WTC11 (cell line): ENCODE data around the gene GPD1L. TPM values are rescaled to one million over a fixed set of nuclear protein-coding genes. Genes with fewer than 3 reads are reported as not detected.
A peak's percentile ranks its signal among the peaks of the same experiment; 100 is the strongest.

Experiments
- ATAC-seq: fragments of 200-7000 bp; cut with Tn5 transposase; 2 replicates; pipeline ENCODE4 v1.10.0; 2021; ENCODE audit warnings: mild to moderate bottlenecking, moderate library complexity
- CTCF ChIA-PET: fragments of 300-600 bp; sonication (Branson Sonifier 250); formaldehyde crosslinking; loops from one replicate; lab custom pipeline; 2021; ENCODE audit warnings: antibody characterized with exemption; lab: Charles Lee
- POLR2A ChIA-PET: fragments of 350-600 bp; sonication (Branson Sonifier 250); formaldehyde crosslinking; loops from one replicate; lab custom pipeline; 2021; ENCODE audit warnings: antibody characterized with exemption; lab: Charles Lee
- DNase-seq: peaks from one replicate; pipeline ENCODE4 v3.0.0; 2021; ENCODE audit warnings: low spot score
- H3K27ac Mint-ChIP-seq: 2 replicates; pipeline ENCODE4 v1.8.0; 2021; ENCODE audit warnings: mixed read lengths
- H3K27me3 Mint-ChIP-seq: 2 replicates; pipeline ENCODE4 v1.8.0; 2021; ENCODE audit warnings: low read depth, mild to moderate bottlenecking, moderate library complexity, mixed read lengths
- H3K36me3 Mint-ChIP-seq: 2 replicates; pipeline ENCODE4 v1.8.0; 2021; ENCODE audit warnings: mixed read lengths
- H3K4me1 Mint-ChIP-seq: 2 replicates; pipeline ENCODE4 v1.8.0; 2022; ENCODE audit warnings: mixed read lengths
- H3K4me3 Mint-ChIP-seq: 2 replicates; pipeline ENCODE4 v1.8.0; 2021; ENCODE audit warnings: mild to moderate bottlenecking, moderate library complexity, mixed read lengths
- H3K9me3 Mint-ChIP-seq: 2 replicates; pipeline ENCODE4 v1.8.0; 2021; ENCODE audit warnings: mixed read lengths
- ESRRA ChIP-seq: sonication (generic); formaldehyde crosslinking; IDR thresholded peaks from 2 replicates; pipeline ENCODE4 v1.8.1; 2022; ENCODE audit warnings: mild to moderate bottlenecking, missing genetic modification reagents, borderline replicate concordance
- FOXJ3 ChIP-seq: sonication (generic); formaldehyde crosslinking; IDR thresholded peaks from 2 replicates; pipeline ENCODE4 v1.9.0; 2021; ENCODE audit warnings: missing genetic modification reagents, mild to moderate bottlenecking, borderline replicate concordance
- GTF2I ChIP-seq: fragments of 250-450 bp; sonication (Bioruptor Pico); conservative IDR thresholded peaks from 2 replicates; pipeline ENCODE4 v1.4.0; 2021; ENCODE audit warnings: mild to moderate bottlenecking
- JAZF1 ChIP-seq: fragments of 250-450 bp; sonication (Bioruptor Pico); IDR thresholded peaks from 2 replicates; pipeline ENCODE4 v1.9.0; 2021; ENCODE audit warnings: moderate library complexity, mild to moderate bottlenecking, inconsistent platforms
- NFYB ChIP-seq: sonication (generic); formaldehyde crosslinking; conservative IDR thresholded peaks from 2 replicates; pipeline ENCODE4 v1.8.0; 2022; ENCODE audit warnings: low read depth, missing genetic modification reagents
- OVOL2 ChIP-seq: fragments of 250-450 bp; sonication (Bioruptor Pico); IDR thresholded peaks from 2 replicates; pipeline ENCODE4 v1.9.0; 2021; ENCODE audit warnings: mild to moderate bottlenecking, borderline replicate concordance
- PRRX2 ChIP-seq: fragments of 250-450 bp; sonication (Bioruptor Pico); IDR thresholded peaks from 2 replicates; pipeline ENCODE4 v1.8.0; 2021; ENCODE audit warnings: mild to moderate bottlenecking
- TCF7 ChIP-seq: sonication (generic); formaldehyde crosslinking; IDR thresholded peaks from 2 replicates; pipeline ENCODE4 v1.8.0; 2022; ENCODE audit warnings: mild to moderate bottlenecking, low read depth, missing genetic modification reagents, moderate library complexity
- TP53 ChIP-seq: sonication (generic); formaldehyde crosslinking; IDR thresholded peaks from 2 replicates; pipeline ENCODE4 v1.8.1; 2023; ENCODE audit warnings: mild to moderate bottlenecking, missing genetic modification reagents
- total RNA-seq: library from RNA; stranded (reverse); gene quantifications from 3 replicates; pipeline ENCODE4 v1.2.3, GENCODE V29; 2021
- TF ChIP-seq, protein P1 (sequence below): fragments of 200-600 bp; IDR thresholded peaks from 2 replicates; pipeline ENCODE4 v1.8.0; 2022; ENCODE audit warnings: antibody characterized with exemption
- TF ChIP-seq, protein P2 (sequence below): fragments of 250-450 bp; sonication (Bioruptor Pico); IDR thresholded peaks from 2 replicates; pipeline ENCODE4 v1.9.0; 2021; ENCODE audit warnings: mild to moderate bottlenecking
- TF ChIP-seq, protein P3 (sequence below): sonication (generic); formaldehyde crosslinking; IDR thresholded peaks from 2 replicates; pipeline ENCODE4 v1.8.1; 2022; ENCODE audit warnings: mild to moderate bottlenecking, missing genetic modification reagents, moderate library complexity, borderline replicate concordance
- TF ChIP-seq, protein P4 (sequence below): fragments of 250-450 bp; sonication (Bioruptor Pico); conservative IDR thresholded peaks from 2 replicates; pipeline ENCODE4 v1.9.0; 2021; ENCODE audit warnings: mild to moderate bottlenecking
- TF ChIP-seq, protein P5 (sequence below): fragments of 250-450 bp; sonication (Bioruptor Pico); IDR thresholded peaks from 2 replicates; pipeline ENCODE4 v1.9.0; 2021; ENCODE audit warnings: mild to moderate bottlenecking
- TF ChIP-seq, protein P6 (sequence below): sonication (generic); formaldehyde crosslinking; IDR thresholded peaks from 2 replicates; pipeline ENCODE4 v1.8.1; 2023; ENCODE audit warnings: mild to moderate bottlenecking, moderate library complexity, missing genetic modification reagents
- TF ChIP-seq, protein P7 (sequence below): sonication (generic); formaldehyde crosslinking; IDR thresholded peaks from 2 replicates; pipeline ENCODE4 v1.8.1; 2022; ENCODE audit warnings: low read depth, missing genetic modification reagents, borderline replicate concordance

GPD1L gene
- total RNA-seq, 1 experiment from 2014 or later: 5.8 TPM

DNA sequence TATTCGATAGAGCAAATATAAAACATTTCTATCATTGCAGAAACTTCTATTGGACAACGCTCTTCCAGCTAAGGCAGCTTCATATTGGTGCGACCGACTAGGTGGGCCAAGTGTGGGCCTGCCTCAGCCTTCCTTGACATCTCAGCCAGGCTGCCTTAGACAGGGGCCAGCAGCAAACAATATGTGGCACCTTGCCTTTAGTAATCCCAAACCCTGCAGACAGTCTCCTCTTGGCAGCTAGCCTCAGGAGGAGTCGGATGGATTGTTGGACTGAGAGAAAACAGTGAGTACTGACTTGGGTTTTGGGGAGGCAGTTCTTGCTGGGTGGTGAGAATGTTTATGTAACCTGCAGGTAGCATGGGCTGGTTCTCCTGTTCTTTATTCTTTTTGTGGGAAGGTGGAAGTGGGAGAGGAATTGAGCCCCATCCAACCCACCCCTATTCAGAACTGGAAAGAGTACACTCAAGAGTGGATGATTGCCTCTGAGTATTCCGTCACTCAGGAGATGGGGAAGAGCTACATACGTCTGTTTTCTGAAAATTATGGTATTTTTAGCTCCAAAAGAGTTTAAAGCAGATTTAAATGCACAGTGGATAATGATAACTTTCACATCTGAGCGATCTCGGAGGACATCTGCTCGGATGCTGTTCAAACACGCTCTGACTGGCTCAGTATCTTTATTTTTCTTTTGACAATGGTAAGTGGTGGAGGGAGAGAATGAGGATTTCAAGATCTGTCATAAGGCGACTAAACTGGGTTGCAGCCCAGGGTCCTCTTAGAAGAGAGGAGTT, 47.2 kb downstream of the GPD1L start (continued):
- TF ChIP-seq, protein P1, sequence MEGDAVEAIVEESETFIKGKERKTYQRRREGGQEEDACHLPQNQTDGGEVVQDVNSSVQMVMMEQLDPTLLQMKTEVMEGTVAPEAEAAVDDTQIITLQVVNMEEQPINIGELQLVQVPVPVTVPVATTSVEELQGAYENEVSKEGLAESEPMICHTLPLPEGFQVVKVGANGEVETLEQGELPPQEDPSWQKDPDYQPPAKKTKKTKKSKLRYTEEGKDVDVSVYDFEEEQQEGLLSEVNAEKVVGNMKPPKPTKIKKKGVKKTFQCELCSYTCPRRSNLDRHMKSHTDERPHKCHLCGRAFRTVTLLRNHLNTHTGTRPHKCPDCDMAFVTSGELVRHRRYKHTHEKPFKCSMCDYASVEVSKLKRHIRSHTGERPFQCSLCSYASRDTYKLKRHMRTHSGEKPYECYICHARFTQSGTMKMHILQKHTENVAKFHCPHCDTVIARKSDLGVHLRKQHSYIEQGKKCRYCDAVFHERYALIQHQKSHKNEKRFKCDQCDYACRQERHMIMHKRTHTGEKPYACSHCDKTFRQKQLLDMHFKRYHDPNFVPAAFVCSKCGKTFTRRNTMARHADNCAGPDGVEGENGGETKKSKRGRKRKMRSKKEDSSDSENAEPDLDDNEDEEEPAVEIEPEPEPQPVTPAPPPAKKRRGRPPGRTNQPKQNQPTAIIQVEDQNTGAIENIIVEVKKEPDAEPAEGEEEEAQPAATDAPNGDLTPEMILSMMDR: no peak
- no peak for TF ChIP-seq TP53 (CRISPR knock-in tag)
- TF ChIP-seq, protein P2, sequence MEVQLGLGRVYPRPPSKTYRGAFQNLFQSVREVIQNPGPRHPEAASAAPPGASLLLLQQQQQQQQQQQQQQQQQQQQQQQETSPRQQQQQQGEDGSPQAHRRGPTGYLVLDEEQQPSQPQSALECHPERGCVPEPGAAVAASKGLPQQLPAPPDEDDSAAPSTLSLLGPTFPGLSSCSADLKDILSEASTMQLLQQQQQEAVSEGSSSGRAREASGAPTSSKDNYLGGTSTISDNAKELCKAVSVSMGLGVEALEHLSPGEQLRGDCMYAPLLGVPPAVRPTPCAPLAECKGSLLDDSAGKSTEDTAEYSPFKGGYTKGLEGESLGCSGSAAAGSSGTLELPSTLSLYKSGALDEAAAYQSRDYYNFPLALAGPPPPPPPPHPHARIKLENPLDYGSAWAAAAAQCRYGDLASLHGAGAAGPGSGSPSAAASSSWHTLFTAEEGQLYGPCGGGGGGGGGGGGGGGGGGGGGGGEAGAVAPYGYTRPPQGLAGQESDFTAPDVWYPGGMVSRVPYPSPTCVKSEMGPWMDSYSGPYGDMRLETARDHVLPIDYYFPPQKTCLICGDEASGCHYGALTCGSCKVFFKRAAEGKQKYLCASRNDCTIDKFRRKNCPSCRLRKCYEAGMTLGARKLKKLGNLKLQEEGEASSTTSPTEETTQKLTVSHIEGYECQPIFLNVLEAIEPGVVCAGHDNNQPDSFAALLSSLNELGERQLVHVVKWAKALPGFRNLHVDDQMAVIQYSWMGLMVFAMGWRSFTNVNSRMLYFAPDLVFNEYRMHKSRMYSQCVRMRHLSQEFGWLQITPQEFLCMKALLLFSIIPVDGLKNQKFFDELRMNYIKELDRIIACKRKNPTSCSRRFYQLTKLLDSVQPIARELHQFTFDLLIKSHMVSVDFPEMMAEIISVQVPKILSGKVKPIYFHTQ (CRISPR knock-in tag): no peak
- TF ChIP-seq FOXJ3 (CRISPR knock-in tag): no peak
- TF ChIP-seq, protein P3, sequence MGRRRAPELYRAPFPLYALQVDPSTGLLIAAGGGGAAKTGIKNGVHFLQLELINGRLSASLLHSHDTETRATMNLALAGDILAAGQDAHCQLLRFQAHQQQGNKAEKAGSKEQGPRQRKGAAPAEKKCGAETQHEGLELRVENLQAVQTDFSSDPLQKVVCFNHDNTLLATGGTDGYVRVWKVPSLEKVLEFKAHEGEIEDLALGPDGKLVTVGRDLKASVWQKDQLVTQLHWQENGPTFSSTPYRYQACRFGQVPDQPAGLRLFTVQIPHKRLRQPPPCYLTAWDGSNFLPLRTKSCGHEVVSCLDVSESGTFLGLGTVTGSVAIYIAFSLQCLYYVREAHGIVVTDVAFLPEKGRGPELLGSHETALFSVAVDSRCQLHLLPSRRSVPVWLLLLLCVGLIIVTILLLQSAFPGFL: no peak
- no peak for TF ChIP-seq GTF2I
- TF ChIP-seq PRRX2 (CRISPR knock-in tag): no peak

DNA sequence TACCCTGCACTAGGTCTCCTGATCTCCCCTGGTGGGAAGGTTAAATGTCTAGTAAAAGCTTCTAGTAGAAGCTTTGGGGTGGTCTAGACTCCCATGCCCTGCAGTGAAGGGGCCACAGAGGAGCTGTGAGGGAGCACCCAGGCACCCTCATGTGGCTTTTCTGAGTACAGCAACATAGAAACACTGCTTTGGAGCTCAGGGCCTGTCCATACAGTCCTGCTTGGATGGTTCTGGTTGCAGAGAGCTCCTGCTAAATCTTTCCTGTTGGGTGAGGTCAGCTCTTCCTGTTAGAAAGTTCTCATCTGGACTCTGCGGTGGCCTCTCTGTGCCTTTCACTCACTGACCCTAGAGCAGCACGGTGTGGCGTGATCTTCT, 47.8 kb downstream of the GPD1L start:
- DNase-seq: peak; percentile 37
- CTCF ChIA-PET: interaction anchor here (0.6 to 2.2 kb wide), 23 partner anchors 10 to 485 kb away, joined by 3 to 17 read pairs (median 4); partner anchors contain the start of genes CMTM8 and GPD1L
- ATAC-seq: peak; percentile 98

More for the DNA sequence above, 47.8 kb downstream of the GPD1L start:
- peaks cover 6% of the 10 kb centered on the region for H3K27me3 Mint-ChIP-seq
- TF ChIP-seq, protein P3: no peak
- TF ChIP-seq OVOL2 (CRISPR knock-in tag) (no peak), JAZF1 (CRISPR knock-in tag) (no peak), TCF7 (CRISPR knock-in tag) (no peak), ESRRA (no peak), NFYB (CRISPR knock-in tag) (no peak)
- TF ChIP-seq, protein P4, sequence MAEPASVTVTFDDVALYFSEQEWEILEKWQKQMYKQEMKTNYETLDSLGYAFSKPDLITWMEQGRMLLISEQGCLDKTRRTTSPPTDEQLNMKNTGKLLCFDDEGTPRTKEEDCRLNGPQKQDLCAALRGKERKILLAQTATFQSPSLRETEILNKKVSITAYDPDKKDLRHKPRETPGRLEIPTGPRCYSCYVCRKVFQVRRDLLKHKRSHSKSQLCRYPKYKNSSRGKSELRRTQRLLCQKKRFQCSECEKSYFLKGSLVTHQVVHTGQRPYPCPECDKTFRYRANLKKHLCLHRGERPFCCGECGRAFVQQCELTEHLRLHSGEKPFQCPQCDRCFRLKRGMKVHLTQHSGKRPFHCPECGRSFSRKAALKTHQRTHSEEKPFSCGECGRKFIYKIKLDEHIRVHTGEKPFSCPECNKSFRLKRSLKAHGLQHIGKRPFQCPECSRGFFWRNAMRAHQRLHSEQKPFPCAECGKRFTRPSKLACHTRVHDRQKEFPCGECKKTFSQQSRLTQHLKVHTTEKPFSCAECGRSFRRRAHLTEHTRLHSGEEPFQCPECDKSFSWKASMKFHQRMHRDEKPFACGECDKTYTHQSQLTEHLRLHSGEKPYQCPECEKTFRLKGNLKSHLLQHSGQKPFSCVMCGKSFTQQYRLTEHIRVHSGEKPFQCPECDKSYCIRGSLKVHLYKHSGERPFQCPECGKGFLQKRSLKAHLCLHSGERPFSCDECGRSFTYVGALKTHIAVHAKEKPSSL (CRISPR knock-in tag): no peak
- TF ChIP-seq, protein P5, sequence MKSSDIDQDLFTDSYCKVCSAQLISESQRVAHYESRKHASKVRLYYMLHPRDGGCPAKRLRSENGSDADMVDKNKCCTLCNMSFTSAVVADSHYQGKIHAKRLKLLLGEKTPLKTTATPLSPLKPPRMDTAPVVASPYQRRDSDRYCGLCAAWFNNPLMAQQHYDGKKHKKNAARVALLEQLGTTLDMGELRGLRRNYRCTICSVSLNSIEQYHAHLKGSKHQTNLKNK (CRISPR knock-in tag): no peak
- TF ChIP-seq, protein P6, sequence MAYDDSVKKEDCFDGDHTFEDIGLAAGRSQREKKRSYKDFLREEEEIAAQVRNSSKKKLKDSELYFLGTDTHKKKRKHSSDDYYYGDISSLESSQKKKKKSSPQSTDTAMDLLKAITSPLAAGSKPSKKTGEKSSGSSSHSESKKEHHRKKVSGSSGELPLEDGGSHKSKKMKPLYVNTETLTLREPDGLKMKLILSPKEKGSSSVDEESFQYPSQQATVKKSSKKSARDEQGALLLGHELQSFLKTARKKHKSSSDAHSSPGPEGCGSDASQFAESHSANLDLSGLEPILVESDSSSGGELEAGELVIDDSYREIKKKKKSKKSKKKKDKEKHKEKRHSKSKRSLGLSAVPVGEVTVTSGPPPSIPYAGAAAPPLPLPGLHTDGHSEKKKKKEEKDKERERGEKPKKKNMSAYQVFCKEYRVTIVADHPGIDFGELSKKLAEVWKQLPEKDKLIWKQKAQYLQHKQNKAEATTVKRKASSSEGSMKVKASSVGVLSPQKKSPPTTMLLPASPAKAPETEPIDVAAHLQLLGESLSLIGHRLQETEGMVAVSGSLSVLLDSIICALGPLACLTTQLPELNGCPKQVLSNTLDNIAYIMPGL: no peak
- TF ChIP-seq, protein P7, sequence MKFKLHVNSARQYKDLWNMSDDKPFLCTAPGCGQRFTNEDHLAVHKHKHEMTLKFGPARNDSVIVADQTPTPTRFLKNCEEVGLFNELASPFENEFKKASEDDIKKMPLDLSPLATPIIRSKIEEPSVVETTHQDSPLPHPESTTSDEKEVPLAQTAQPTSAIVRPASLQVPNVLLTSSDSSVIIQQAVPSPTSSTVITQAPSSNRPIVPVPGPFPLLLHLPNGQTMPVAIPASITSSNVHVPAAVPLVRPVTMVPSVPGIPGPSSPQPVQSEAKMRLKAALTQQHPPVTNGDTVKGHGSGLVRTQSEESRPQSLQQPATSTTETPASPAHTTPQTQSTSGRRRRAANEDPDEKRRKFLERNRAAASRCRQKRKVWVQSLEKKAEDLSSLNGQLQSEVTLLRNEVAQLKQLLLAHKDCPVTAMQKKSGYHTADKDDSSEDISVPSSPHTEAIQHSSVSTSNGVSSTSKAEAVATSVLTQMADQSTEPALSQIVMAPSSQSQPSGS (CRISPR knock-in tag): no peak
- H3K9me3 Mint-ChIP-seq: no peaks in the 10 kb centered on the region
- no peaks in the 10 kb centered on the region for H3K36me3 Mint-ChIP-seq
- no peak overlapping the region for H3K27ac Mint-ChIP-seq
- no peak overlapping the region for H3K4me3 Mint-ChIP-seq
- H3K4me1 Mint-ChIP-seq: peaks cover 15% of the 10 kb centered on the region
- POLR2A ChIA-PET: no interaction called here
